Measurements from ENCODE around the gene FUBP1. TPM values are rescaled to one million over a fixed set of nuclear protein-coding genes. Genes with fewer than 3 reads are reported as not detected.

The FUBP1 gene
- total and polyA plus RNA-seq, 2 of the 8 experiments (the other 6 are each of a cell fraction or from before 2014, with no cell fraction given): 184 to 201 TPM

DNA sequence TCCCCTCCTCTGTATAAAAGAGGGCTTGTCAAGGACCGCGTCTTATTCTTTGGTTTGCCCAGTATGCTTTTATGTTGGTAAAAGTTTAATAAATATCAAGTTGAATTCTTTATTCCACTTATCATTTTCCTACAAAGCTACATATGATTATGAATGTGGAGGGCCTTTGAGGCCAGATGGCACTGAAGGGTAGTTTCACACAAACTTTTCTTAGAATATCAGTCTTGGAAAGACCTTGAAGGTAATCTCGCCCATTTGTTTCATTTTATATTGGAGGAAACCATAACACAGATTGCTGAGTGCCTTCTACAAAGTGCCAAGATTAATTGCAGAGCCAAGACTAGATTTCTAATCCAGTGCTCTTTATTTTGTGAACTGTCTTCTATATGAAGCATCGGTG lies 5.8 kb upstream of the FUBP1 start:
- WGBS, 2 experiments (ENCODE audit: extremely low coverage in 1 of 2, insufficient coverage in 1 of 2, insufficient read length in 1 of 2, insufficient replicate concordance in 2 of 2, low coverage in 1 of 2, low lambda C conversion rate in 2 of 2, missing lambda C conversion rate in 1 of 2): 90% methylated on average over 4 of the region's 4 CpGs; no CpG with 5 or more reads in 1 of the 2 experiments
- TF ChIP-seq, protein P1, sequence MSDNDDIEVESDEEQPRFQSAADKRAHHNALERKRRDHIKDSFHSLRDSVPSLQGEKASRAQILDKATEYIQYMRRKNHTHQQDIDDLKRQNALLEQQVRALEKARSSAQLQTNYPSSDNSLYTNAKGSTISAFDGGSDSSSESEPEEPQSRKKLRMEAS (IDR thresholded peaks at IDR 0.05): no peak
- TF ChIP-seq, protein P2, sequence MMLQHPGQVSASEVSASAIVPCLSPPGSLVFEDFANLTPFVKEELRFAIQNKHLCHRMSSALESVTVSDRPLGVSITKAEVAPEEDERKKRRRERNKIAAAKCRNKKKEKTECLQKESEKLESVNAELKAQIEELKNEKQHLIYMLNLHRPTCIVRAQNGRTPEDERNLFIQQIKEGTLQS (IDR thresholded peaks at IDR 0.05; ENCODE audit: insufficient read depth, low read depth, low read length): no peak
- H4K20me1 ChIP-seq (replicated peaks in 1 of 2; ENCODE audit: control insufficient read depth in 1 of 2, insufficient read depth in 2 of 2, low read length in 2 of 2): peaks cover 3 to 8% of the 10 kb centered on the region in 2 experiments

More for the DNA sequence above, 5.8 kb upstream of the FUBP1 start:
- ChIA-PET CTCF (ENCODE audit: partially characterized antibody) (no interaction called here), POLR2A (ENCODE audit: partially characterized antibody) (interaction anchor here (3.7 to 7.5 kb wide), 2 partner anchors 12 to 20 kb away, joined by 13 to 40 read pairs; partner anchors contain the start of gene DNAJB4)
- no peak overlapping the region for H2BK15ac ChIP-seq (ENCODE audit: low read length)
- no peak overlapping the region for H2BK12ac ChIP-seq (ENCODE audit: low read depth, low read length)
- H2BK20ac ChIP-seq (ENCODE audit: low read length): no peak overlapping the region
- no peak overlapping the region for H3K4me2 ChIP-seq (ENCODE audit: insufficient read depth in 1 of 2, low read depth in 2 of 2, low read length in 2 of 2)
- H3K79me1 ChIP-seq (ENCODE audit: low read depth, low read length): peaks cover 4% of the 10 kb centered on the region
- H3K14ac ChIP-seq (ENCODE audit: insufficient read length): no peak overlapping the region
- H4K8ac ChIP-seq (ENCODE audit: extremely low read depth, insufficient read depth, low read length): no peak overlapping the region
- H3K23me2 ChIP-seq (ENCODE audit: low read depth, low read length): no peaks in the 10 kb centered on the region
- no peak overlapping the region for H4K5ac ChIP-seq (ENCODE audit: insufficient read length, low read depth, low read length)
- no peak overlapping the region for H3K56ac ChIP-seq (replicated peaks; ENCODE audit: insufficient read length, low read depth, low read length)
- no peak overlapping the region for H2BK5ac ChIP-seq (ENCODE audit: low read depth, low read length)
- no peak overlapping the region for H3K23ac ChIP-seq (ENCODE audit: insufficient read length)
- no peak overlapping the region for H3K18ac ChIP-seq (ENCODE audit: extremely low read depth, low read length)
- H3K9me3 ChIP-seq (ENCODE audit: insufficient read depth in 2 of 2, low read depth in 1 of 2, low read length in 1 of 2): no peaks in the 10 kb centered on the region
- peaks cover 0 to 6% (median 0%) of the 10 kb centered on the region in 4 experiments; a peak in 1 of 8 replicates for H3K36me3 ChIP-seq (ENCODE audit: control insufficient read depth in 2 of 4, insufficient read depth in 4 of 4, low read length in 3 of 4)
- H2AK5ac ChIP-seq (ENCODE audit: low read depth, low read length): no peak overlapping the region
- H4K91ac ChIP-seq (replicated peaks; ENCODE audit: insufficient read length, low read length): no peak overlapping the region
- peaks cover 4 to 90% of the 10 kb centered on the region in 2 experiments for H3K79me2 ChIP-seq (ENCODE audit: control insufficient read depth in 1 of 2, insufficient read depth in 2 of 2, low read length in 2 of 2)
- H2BK120ac ChIP-seq (replicated peaks; ENCODE audit: low read depth, low read length): no peak overlapping the region
- no peak for DNase-seq (ENCODE audit: low read depth in 1 of 2, low spot score in 2 of 2)
- no peak overlapping the region for H3K4ac ChIP-seq (replicated peaks; ENCODE audit: insufficient read length, low read depth, low read length)
- peaks cover 0 to 6% (median 2%) of the 10 kb centered on the region in 4 experiments; a peak in 2 of 7 replicates for H3K4me1 ChIP-seq (replicated peaks in 1 of 4; ENCODE audit: control insufficient read depth in 3 of 4, insufficient read depth in 4 of 4, low read length in 3 of 4)
- H3K27ac ChIP-seq (ENCODE audit: low read depth, low read length): no peak overlapping the region
- no peak overlapping the region for H2AFZ ChIP-seq (ENCODE audit: low read length)
- no peak overlapping the region for H3K9ac ChIP-seq (replicated peaks in 1 of 4; ENCODE audit: extremely low read depth in 1 of 4, low read depth in 3 of 4, low read length in 3 of 4)
- no peak overlapping the region for H3K4me3 ChIP-seq (ENCODE audit: extremely low read depth in 1 of 4, insufficient read depth in 2 of 4, low read depth in 3 of 4, low read length in 4 of 4)
- H3K27me3 ChIP-seq (replicated peaks in 1 of 4; ENCODE audit: control insufficient read depth in 3 of 4, extremely low read depth in 1 of 4, insufficient read depth in 3 of 4, low read length in 3 of 4): no peaks in the 10 kb centered on the region
- FAIRE-seq: no peak

Measured in H1 (cell line).